ENCODE measurements around the gene KCNA3.
A peak's percentile ranks its signal among the peaks of the same experiment; 100 is the strongest.
"Not testable (repeated sequence)": the region's sequence is repeated elsewhere in the genome, so short reads cannot be mapped to it uniquely, and the experiment has no call there.

Gene KCNA3

GRCh38 chr1:110676970-110677369, 2.2 kb upstream of the KCNA3 start:
- no peak for DNase-seq

- DNase-seq: no peak
These were observed 486 bp upstream of the KCNA3 start for GRCh38 chr1:110675060-110675791.

- peak in 1 of 2 donors; percentile 24 for DNase-seq
These were observed 869 bp downstream of the KCNA3 start for GRCh38 chr1:110673805-110674336.

- DNase-seq: no peak
These were observed 1.5 kb downstream of the KCNA3 start for GRCh38 chr1:110673197-110673701.

- DNase-seq: no peak
These were observed 2.0 kb downstream of the KCNA3 start for GRCh38 chr1:110672753-110673108.

- peak; percentile 70 to 78 for DNase-seq
These were observed 2.6 kb downstream of the KCNA3 start for GRCh38 chr1:110672001-110672752.

GRCh38 chr1:110671361-110671760, 3.4 kb downstream of the KCNA3 start:
- DNase-seq: no peak

GRCh38 chr1:110668549-110668948, 6.2 kb downstream of the KCNA3 start:
- no peak for DNase-seq

GRCh38 chr1:110667776-110668175, 7.0 kb downstream of the KCNA3 start:
- no peak for DNase-seq

- DNase-seq: no peak
These were observed 11.5 kb downstream of the KCNA3 start for GRCh38 chr1:110663241-110663640.

- not testable (repeated sequence) for DNase-seq
These were observed 15.2 kb downstream of the KCNA3 start for GRCh38 chr1:110659559-110659958.

GRCh38 chr1:110657351-110657750, 17.4 kb downstream of the KCNA3 start:
- no peak for DNase-seq

- DNase-seq: no peak
These were observed 24.1 kb downstream of the KCNA3 start for GRCh38 chr1:110650609-110651008.

- no peak for DNase-seq
These were observed 26.3 kb downstream of the KCNA3 start for GRCh38 chr1:110648417-110648816.

GRCh38 chr1:110647254-110647891, 27.4 kb downstream of the KCNA3 start:
- DNase-seq: no peak

- no peak for DNase-seq
These were observed 28.7 kb downstream of the KCNA3 start for GRCh38 chr1:110645821-110646735.

GRCh38 chr1:110645211-110645610, 29.5 kb downstream of the KCNA3 start:
- DNase-seq: no peak

GRCh38 chr1:110643879-110644472, 30.8 kb downstream of the KCNA3 start:
- no peak for DNase-seq

- DNase-seq: no peak
These were observed 34.9 kb downstream of the KCNA3 start for GRCh38 chr1:110639724-110640386.

GRCh38 chr1:110638556-110638955, 36.2 kb downstream of the KCNA3 start:
- no peak for DNase-seq

GRCh38 chr1:110638058-110638457, 36.7 kb downstream of the KCNA3 start:
- no peak for DNase-seq
